Measurements from ENCODE around the gene DLEC1.
"Not testable (repeated sequence)": the region's sequence is repeated elsewhere in the genome, so short reads cannot be mapped to it uniquely, and the experiment has no call there.

DLEC1 gene

GRCh38 chr3:38022896-38023709, 15.9 kb upstream of the DLEC1 start:
- Mint-ChIP-seq H3K9me3 (no peaks in the 10 kb centered on the region), H3K4me3 (peak overlapping the region; percentile 83), H3K4me1 (peaks cover 28% of the 10 kb centered on the region), H3K27ac (peak overlapping the region; percentile 26), H3K27me3 (no peaks in the 10 kb centered on the region), H3K36me3 (peaks cover 3% of the 10 kb centered on the region)

DNA sequence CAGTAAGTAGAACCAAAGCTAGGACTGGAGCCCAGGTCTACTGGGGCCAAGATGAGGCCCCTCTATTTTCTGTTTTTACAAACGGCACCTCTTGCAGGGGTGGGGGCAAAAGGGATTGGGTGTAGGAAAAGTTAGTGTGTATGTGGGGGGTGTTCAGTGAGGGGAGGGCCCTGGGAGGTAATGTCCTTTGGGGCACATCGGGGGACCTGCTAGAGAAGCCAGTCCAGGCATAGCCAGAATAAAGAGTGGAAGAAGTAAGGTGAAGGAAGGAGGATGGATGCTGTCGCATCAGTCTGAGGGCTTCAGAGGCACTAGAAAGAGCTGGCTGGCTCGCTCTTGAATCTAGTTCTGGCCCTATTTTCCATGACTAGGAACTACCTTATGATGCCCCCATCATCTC, 12.2 kb upstream of the DLEC1 start:
- no peak overlapping the region for H3K4me3 Mint-ChIP-seq
- H3K27me3 Mint-ChIP-seq: peaks cover 7% of the 10 kb centered on the region
- H3K9me3 Mint-ChIP-seq: no peaks in the 10 kb centered on the region
- H3K27ac Mint-ChIP-seq: no peak overlapping the region
- no peaks in the 10 kb centered on the region for H3K36me3 Mint-ChIP-seq
- peaks cover 45% of the 10 kb centered on the region for H3K4me1 Mint-ChIP-seq

DNA sequence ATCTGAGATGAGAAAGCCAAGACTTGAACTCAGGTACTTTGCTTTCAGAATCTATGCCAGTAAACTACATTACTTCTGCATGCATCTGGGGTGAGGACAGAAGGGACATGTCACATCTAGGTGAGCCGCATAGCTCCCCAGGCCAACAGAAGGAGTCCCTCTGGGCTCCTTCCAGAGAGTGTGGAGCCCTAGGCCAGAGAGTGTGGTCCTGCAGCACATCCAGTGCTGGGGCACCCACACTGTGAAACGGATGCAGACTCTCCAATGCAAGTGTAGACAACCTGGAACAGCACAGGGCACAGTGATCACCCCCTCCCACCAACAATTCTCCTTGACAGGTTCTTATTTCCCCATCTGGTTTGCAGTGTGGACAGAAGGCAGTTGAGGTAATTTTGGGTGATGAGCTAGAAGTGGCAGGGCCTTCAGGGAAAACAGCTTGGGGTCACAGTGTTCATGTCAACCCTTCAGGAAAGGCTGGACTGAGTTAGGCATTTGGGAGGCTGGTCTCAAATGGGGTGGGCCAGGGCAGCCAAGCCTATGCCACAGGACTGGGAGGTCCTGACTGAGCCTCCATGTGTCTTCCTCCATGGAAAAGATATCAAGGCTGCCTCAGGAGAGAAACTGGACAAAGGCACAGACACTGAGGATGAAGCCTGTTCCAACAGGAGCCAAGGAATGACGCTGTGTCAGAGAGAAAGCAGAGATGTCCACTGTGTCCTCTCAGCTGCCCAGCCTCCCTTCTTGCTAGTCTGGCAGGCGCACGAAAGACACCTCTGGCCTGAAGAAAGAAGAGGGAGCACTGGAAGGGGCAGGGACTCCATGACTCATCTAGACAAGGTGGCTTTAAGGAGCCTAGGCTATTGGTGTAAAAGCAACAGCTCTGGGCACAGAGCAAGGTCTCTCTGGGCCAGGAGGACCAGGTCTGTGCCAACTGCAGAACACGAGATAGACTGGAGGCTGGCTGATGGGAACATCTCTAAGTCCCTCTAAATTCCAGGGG, 11.2 kb upstream of the DLEC1 start:
- peaks cover 7% of the 10 kb centered on the region for H3K27me3 Mint-ChIP-seq
- no peaks in the 10 kb centered on the region for H3K9me3 Mint-ChIP-seq
- H3K4me1 Mint-ChIP-seq: peaks cover 45% of the 10 kb centered on the region
- H3K27ac Mint-ChIP-seq: no peak overlapping the region
- peak overlapping the region; percentile 82 for H3K4me3 Mint-ChIP-seq
- H3K36me3 Mint-ChIP-seq: no peaks in the 10 kb centered on the region

GRCh38 chr3:38028621-38029361, 10.2 kb upstream of the DLEC1 start:
- H3K36me3 Mint-ChIP-seq: no peaks in the 10 kb centered on the region
- H3K27ac Mint-ChIP-seq: no peak overlapping the region
- no peaks in the 10 kb centered on the region for H3K9me3 Mint-ChIP-seq
- H3K4me1 Mint-ChIP-seq: peaks cover 35% of the 10 kb centered on the region
- peak overlapping the region; percentile 82 for H3K4me3 Mint-ChIP-seq
- peaks cover 11% of the 10 kb centered on the region for H3K27me3 Mint-ChIP-seq

DNA sequence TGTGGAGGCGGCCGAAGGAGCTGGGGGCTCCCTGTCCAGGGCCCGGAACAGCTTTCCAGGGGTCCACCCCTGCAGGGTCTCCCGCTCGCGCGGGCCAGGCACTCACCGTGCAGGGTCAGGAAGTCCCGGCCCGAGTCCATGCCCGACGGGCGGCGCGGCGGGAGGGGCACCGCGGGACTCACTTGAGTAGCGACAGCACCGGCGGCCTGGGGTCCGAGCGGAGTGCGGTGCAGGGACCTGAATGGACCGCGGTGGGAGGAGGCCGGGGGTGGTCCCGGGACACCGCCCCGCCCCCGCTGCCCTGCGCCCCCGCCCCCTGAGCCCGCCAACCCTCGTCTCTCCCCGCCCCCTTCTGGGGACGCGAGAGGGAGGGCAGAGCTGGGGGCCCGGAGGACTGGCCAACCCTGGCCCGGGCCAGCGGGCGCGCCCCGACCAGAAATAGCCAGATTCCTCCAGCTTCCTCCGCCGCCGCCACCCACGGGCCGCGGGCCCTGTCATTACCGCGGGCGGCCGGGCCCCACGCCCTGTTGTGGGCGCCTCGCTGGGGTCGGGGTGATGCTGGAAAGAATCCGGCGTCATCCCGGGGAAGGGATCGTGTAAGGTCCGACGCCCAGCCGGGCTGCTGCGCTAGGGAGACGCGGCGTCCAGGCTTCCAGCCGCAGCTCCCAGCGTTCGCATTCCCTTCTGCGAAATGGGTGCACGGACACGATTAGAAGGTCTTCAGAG, 9.4 kb upstream of the DLEC1 start, which contains the start of gene PLCD1:
TSS of gene PLCD1 (minus strand) at position 243 of the 726 bp plus-strand sequence. CDS start at position 140, 103 bp downstream.
- Mint-ChIP-seq H3K27me3 (peaks cover 11% of the 10 kb centered on the region), H3K36me3 (no peaks in the 10 kb centered on the region), H3K4me1 (peaks cover 30% of the 10 kb centered on the region), H3K9me3 (no peaks in the 10 kb centered on the region), H3K27ac (no peak within 1 kb of the TSS), H3K4me3 (peak within 1 kb of the TSS; percentile 82)

GRCh38 chr3:38030126-38031021, 8.6 kb upstream of the DLEC1 start:
- H3K27ac Mint-ChIP-seq: no peak overlapping the region
- H3K27me3 Mint-ChIP-seq: peaks cover 11% of the 10 kb centered on the region
- H3K4me1 Mint-ChIP-seq: peaks cover 24% of the 10 kb centered on the region
- H3K36me3 Mint-ChIP-seq: no peaks in the 10 kb centered on the region
- H3K9me3 Mint-ChIP-seq: no peaks in the 10 kb centered on the region
- peak overlapping the region; percentile 44 for H3K4me3 Mint-ChIP-seq

- Mint-ChIP-seq H3K36me3 (no peaks in the 10 kb centered on the region), H3K9me3 (no peaks in the 10 kb centered on the region), H3K4me1 (peaks cover 18% of the 10 kb centered on the region), H3K27ac (peak overlapping the region; percentile 53), H3K4me3 (peak overlapping the region; percentile 50), H3K27me3 (peaks cover 11% of the 10 kb centered on the region)
These were observed 7.7 kb upstream of the DLEC1 start for GRCh38 chr3:38031022-38031994.

DNA sequence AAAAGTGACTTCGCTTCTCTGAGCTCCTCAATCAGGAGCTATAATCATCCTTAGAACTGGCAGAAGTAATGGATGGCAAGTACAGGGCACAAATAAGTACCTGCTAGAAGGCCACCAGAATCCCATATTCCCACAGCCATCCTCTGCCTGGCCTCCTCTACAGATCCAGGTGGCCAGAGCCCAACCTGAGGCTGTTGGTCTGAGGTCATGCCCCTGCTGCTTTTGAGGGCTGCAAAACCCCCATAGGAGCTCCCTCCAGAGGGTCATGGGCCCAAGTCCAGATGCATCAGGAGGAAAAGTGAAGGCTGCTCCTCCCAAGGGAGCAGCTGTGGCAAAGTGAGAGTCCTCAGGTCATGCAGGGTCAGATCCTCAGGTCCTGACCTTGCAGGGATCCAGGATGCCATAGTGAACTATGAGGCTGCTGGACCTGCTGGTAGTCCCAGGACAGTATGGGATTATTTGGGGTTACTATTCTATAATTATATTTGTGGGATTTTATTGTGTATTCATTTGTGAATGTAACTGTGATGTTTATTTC, 6.6 kb upstream of the DLEC1 start:
- H3K27ac Mint-ChIP-seq: no peak overlapping the region
- no peaks in the 10 kb centered on the region for H3K36me3 Mint-ChIP-seq
- H3K27me3 Mint-ChIP-seq: peaks cover 11% of the 10 kb centered on the region
- no peak overlapping the region for H3K4me3 Mint-ChIP-seq
- no peaks in the 10 kb centered on the region for H3K9me3 Mint-ChIP-seq
- peaks cover 18% of the 10 kb centered on the region for H3K4me1 Mint-ChIP-seq

DNA sequence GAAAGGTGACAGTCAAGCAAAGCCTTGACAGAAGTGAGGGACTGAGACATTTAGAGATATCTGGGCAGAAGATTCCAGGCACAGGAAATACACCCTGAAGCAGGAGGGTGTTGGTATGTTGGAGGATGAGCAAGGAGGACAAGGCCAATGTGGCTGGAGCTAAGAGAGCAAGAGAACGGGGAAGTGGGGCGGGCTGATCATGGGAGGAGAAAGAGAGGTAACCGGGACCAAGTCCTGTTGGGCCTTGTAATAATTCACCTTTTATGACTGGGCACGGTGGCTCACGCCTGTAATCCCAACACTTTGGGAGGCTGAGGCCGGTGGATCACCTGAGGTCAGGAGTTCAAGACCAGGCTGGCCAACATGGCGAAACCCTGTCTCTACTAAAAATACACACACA, 5.4 kb upstream of the DLEC1 start:
- not testable (repeated sequence) for H3K4me3 Mint-ChIP-seq, H3K27me3 Mint-ChIP-seq, H3K27ac Mint-ChIP-seq, H3K9me3 Mint-ChIP-seq, H3K36me3 Mint-ChIP-seq
- H3K4me1 Mint-ChIP-seq: peaks cover 25% of the 10 kb centered on the region

- H3K27ac Mint-ChIP-seq: not testable (repeated sequence)
These were observed 4.7 kb upstream of the DLEC1 start for GRCh38 chr3:38034335-38034734.

GRCh38 chr3:38036286-38036685, 2.7 kb upstream of the DLEC1 start:
- H3K27ac Mint-ChIP-seq: peak overlapping the region; percentile 42
- peaks cover 7% of the 10 kb centered on the region for H3K9me3 Mint-ChIP-seq
- H3K27me3 Mint-ChIP-seq: peaks cover 4% of the 10 kb centered on the region
- no peak overlapping the region for H3K4me3 Mint-ChIP-seq
- H3K36me3 Mint-ChIP-seq: peaks cover 2% of the 10 kb centered on the region
- H3K4me1 Mint-ChIP-seq: peaks cover 33% of the 10 kb centered on the region

More at GRCh38 chr3:38034335-38034734, 4.7 kb upstream of the DLEC1 start:
- peaks cover 27% of the 10 kb centered on the region for H3K4me1 Mint-ChIP-seq
- not testable (repeated sequence) for H3K4me3 Mint-ChIP-seq, H3K9me3 Mint-ChIP-seq, H3K36me3 Mint-ChIP-seq, H3K27me3 Mint-ChIP-seq

DNA sequence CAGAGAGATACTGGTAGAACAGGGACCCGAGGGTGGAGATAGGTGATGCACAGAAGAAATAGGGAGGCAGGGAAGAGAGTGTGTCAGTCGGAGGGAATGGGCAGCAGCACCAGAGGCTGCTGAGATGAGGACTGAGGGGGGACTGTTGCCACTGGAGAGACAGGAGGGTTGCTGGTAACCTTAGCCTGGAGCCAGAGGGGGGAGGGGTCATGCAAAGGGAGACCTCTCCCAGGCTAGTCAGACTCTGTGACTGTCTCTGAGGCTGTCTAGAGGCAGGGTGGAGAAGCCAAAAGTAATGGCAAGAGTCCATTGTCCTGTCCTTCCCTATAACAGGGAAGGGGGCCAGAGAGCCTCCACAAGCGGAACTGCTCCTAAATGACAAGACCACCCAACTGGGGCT, 2.1 kb upstream of the DLEC1 start:
- Mint-ChIP-seq H3K27ac (peak overlapping the region; percentile 42), H3K36me3 (peaks cover 2% of the 10 kb centered on the region), H3K9me3 (peaks cover 7% of the 10 kb centered on the region), H3K4me1 (peaks cover 29% of the 10 kb centered on the region), H3K4me3 (no peak overlapping the region), H3K27me3 (peaks cover 4% of the 10 kb centered on the region)

DNA sequence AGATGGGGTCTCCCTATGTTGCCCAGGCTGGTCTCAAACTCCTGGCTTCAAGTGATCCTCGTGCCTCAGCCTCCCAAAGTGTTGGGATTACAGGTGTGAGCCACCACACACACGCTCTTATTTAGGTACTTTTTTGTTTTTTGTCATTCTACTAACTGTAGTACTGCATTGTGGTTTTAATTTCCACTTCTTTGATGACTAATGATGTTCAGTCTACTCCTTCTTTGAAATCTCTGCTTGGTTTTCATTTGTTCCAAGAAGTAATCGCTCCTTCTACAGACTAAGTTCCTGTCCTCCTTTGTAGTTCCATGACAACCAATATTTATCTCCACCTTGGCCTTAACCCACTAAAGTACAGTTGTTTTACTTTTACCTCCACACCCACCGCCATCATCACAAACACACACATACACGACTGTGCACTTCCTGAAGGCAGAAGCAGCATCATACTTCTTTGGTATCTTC, 529 bp upstream of the DLEC1 start:
- Mint-ChIP-seq H3K27ac (peak overlapping the region; percentile 53), H3K4me3 (peak overlapping the region; percentile 79), H3K36me3 (peaks cover 2% of the 10 kb centered on the region), H3K4me1 (peaks cover 29% of the 10 kb centered on the region), H3K9me3 (peaks cover 7% of the 10 kb centered on the region), H3K27me3 (peaks cover under 1% of the 10 kb centered on the region)

All from activated naive CD4-positive, alpha-beta T cell treated with anti-CD3 and anti-CD28 coated beads, Interleukin-2, amount 50 U/mL, for 24 hours (primary cell).